Stomach (tissue), 9 donors: ENCODE data around the gene RPS6KA1. TPM values are rescaled to one million over a fixed set of nuclear protein-coding genes. Genes with fewer than 3 reads are reported as not detected.

Experiments
- DNase-seq, 2 donors: peaks; one replicate each; pipeline versions ENCODE4 v3.0.0 to v3.0.0-alpha.2; 2013 to 2019
- H3K27ac ChIP-seq, 5 donors: fragments of 200-600 bp in 4 of 5; sonication (generic) in 4 of 5; one replicate each; pipeline ENCODE4 v1.5.1; 2013 to 2019; ENCODE audit warnings: mild to moderate bottlenecking in 1 of 5, moderate library complexity in 1 of 5
- H3K27me3 ChIP-seq, 3 donors: fragments of 200-600 bp; sonication (generic); one replicate each; pipeline ENCODE4 v1.5.1; 2017 to 2019; ENCODE audit warnings: mixed run types in 1 of 3
- H3K36me3 ChIP-seq, 4 donors: fragments of 200-600 bp; sonication (generic); 1 replicate in 3 of 4; 2 replicates in 1 of 4; pipeline ENCODE4 v1.5.1; 2016 to 2019
- H3K4me1 ChIP-seq, 4 donors: fragments of 200-600 bp; sonication (generic); one replicate each; pipeline ENCODE4 v1.5.1; 2016 to 2019
- H3K4me3 ChIP-seq, 4 donors: fragments of 200-600 bp; sonication (generic) in 3 of 4; one replicate each; pipeline ENCODE4 v1.5.1; 2016 to 2019; ENCODE audit warnings: mild to moderate bottlenecking in 1 of 4
- H3K9me3 ChIP-seq, 4 donors: fragments of 200-600 bp; sonication (generic); one replicate each; pipeline ENCODE4 v1.5.1; 2016 to 2019
- CTCF ChIP-seq, 7 experiments: fragments of 450-650 bp in 4 of 7; fragments of 200-600 bp in 3 of 7; sonication (generic) in 3 of 7; IDR thresholded peaks; one replicate each; pipeline ENCODE4 v1.5.1; 2016 to 2019; ENCODE audit warnings: antibody characterized with exemption in 7 of 7, control low read depth in 2 of 7, mild to moderate bottlenecking in 1 of 7
- EP300 ChIP-seq: sonication (generic); formaldehyde crosslinking; IDR thresholded peaks from one replicate; pipeline ENCODE4 v1.6.1; 2017; ENCODE audit warnings: antibody characterized with exemption
- POLR2A ChIP-seq, 4 donors: fragments of 450-650 bp; IDR thresholded peaks; one replicate each; pipeline ENCODE4 v1.6.1; 2016; ENCODE audit warnings: antibody characterized with exemption in 4 of 4, control low read depth in 2 of 4, mild to moderate bottlenecking in 1 of 4, moderate library complexity in 1 of 4
- POLR2AphosphoS5 ChIP-seq, 3 donors: sonication (generic); formaldehyde crosslinking; IDR thresholded peaks; one replicate each; pipeline ENCODE4 v1.6.1; 2016; ENCODE audit warnings: antibody characterized with exemption in 3 of 3
- WGBS, 5 donors: extraction: QIAGEN DNeasy Blood & Tissue Kit in 3 of 5; methylation state at CpG; one replicate each; pipeline versions ENCODE4 v1.1.5 to v1.1.7; 2013 to 2018; 5-methylcytosine and 5-hydroxymethylcytosine counted together
- intact Hi-C: fragments of 100-400 bp; cut with DNase I; formaldehyde crosslinking; loops from one replicate; pipeline ENCODE4 v1.15.1; 2023; ENCODE audit warnings: low total_unique reads
- polyA plus RNA-seq, 3 donors: library from polyadenylated mRNA; stranded (reverse); fragments of 200-250 nt; gene quantifications; one replicate each; pipeline ENCODE4 v1.2.3, GENCODE V29; 2013
- total RNA-seq, 5 donors: library from RNA; depleted of rRNA; stranded (reverse); fragments of >200 nt; gene quantifications; one replicate each; pipeline versions ENCODE4 v1.1.0 to v1.2.3, GENCODE V29; 2014 to 2016
- donor health status: healthy with polysubstance abuse.
- donor health status: Bipolar disorder and iron deficiency.
- donor health status: healthy.

The RPS6KA1 gene
- total and polyA plus RNA-seq, 8 donors: 15.2 to 769 (median 34.9) TPM

GRCh38 chr1:26533951-26534509 is 4.5 kb downstream of the RPS6KA1 start:
- Histone ChIP-seq H3K4me3 (no peak overlapping the region), H3K27me3 (no peaks in the 10 kb centered on the region), H3K27ac (peak overlapping the region in 1 of 5 donors; percentile 1), H3K4me1 (peaks cover 21 to 93% (median 51%) of the 10 kb centered on the region in 4 donors), H3K36me3 (peaks cover 0 to 14% (median 6%) of the 10 kb centered on the region in 4 donors), H3K9me3 (no peaks in the 10 kb centered on the region)
- intact Hi-C loops: no loop called here
- WGBS, 5 donors: 57 to 62% (median 58%) methylated on average over 4 to 5 of the region's 5 CpGs
- TF ChIP-seq POLR2AphosphoS5 (IDR thresholded peaks at IDR 0.05): no peak
- no peak for TF ChIP-seq POLR2A (IDR thresholded peaks at IDR 0.05)
- TF ChIP-seq EP300: no peak
- TF ChIP-seq CTCF (IDR thresholded peaks at IDR 0.05): no peak
- DNase-seq: no peak

- Histone ChIP-seq H3K27ac (peak overlapping the region in 1 of 5 donors; percentile 49), H3K4me1 (peaks cover 19 to 98% (median 54%) of the 10 kb centered on the region in 4 donors), H3K4me3 (no peak overlapping the region), H3K9me3 (no peaks in the 10 kb centered on the region), H3K27me3 (no peaks in the 10 kb centered on the region), H3K36me3 (peaks cover 0 to 16% (median 10%) of the 10 kb centered on the region in 4 donors)
- WGBS, 5 donors: 13 to 38% (median 25%) methylated on average over 1 of the region's 1 CpG
- no peak for DNase-seq
- intact Hi-C loops: no loop called here
- TF ChIP-seq EP300 (no peak), POLR2A (IDR thresholded peaks at IDR 0.05) (no peak), POLR2AphosphoS5 (IDR thresholded peaks at IDR 0.05) (no peak), CTCF (IDR thresholded peaks at IDR 0.05) (no peak)
Observed at GRCh38 chr1:26535201-26535600, 5.6 kb downstream of the RPS6KA1 start.

GRCh38 chr1:26536081-26536480 is 6.5 kb downstream of the RPS6KA1 start:
- Histone ChIP-seq H3K27me3 (no peaks in the 10 kb centered on the region), H3K4me3 (no peak overlapping the region), H3K9me3 (no peaks in the 10 kb centered on the region), H3K4me1 (peaks cover 11 to 98% (median 45%) of the 10 kb centered on the region in 4 donors), H3K27ac (no peak overlapping the region), H3K36me3 (peaks cover 0 to 16% (median 10%) of the 10 kb centered on the region in 4 donors)
- TF ChIP-seq POLR2AphosphoS5 (IDR thresholded peaks at IDR 0.05) (no peak), CTCF (IDR thresholded peaks at IDR 0.05) (no peak), EP300 (no peak), POLR2A (IDR thresholded peaks at IDR 0.05) (no peak)
- intact Hi-C loops: no loop called here
- DNase-seq: no peak
- WGBS, 5 donors: 69 to 89% (median 75%) methylated on average over 5 of the region's 5 CpGs

- H3K27me3 ChIP-seq: no peaks in the 10 kb centered on the region
- H3K4me1 ChIP-seq: peaks cover 12 to 98% (median 46%) of the 10 kb centered on the region in 4 donors
- WGBS, 5 donors: 93 to 100% (median 98%) methylated on average over 2 of the region's 2 CpGs
- H3K4me3 ChIP-seq: no peak overlapping the region
- H3K9me3 ChIP-seq: no peaks in the 10 kb centered on the region
- intact Hi-C loops: no loop called here
- peaks cover 0 to 16% (median 10%) of the 10 kb centered on the region in 4 donors for H3K36me3 ChIP-seq
- H3K27ac ChIP-seq: no peak overlapping the region
- TF ChIP-seq EP300: no peak
- no peak for TF ChIP-seq CTCF (IDR thresholded peaks at IDR 0.05)
- no peak for TF ChIP-seq POLR2A (IDR thresholded peaks at IDR 0.05)
- no peak for TF ChIP-seq POLR2AphosphoS5 (IDR thresholded peaks at IDR 0.05)
- DNase-seq: no peak
Observed at GRCh38 chr1:26536521-26536920, 7.0 kb downstream of the RPS6KA1 start.
